Breast epithelium (tissue), 4 donors: ENCODE measurements around the gene KCTD1. TPM values are rescaled to one million over a fixed set of nuclear protein-coding genes. Genes with fewer than 3 reads are reported as not detected.

Experiments used
- DNase-seq, 2 donors: peaks; one replicate each; pipeline ENCODE4 v3.0.0-alpha.2; 2019; ENCODE audit warnings: low spot score in 2 of 2
- H3K27ac ChIP-seq, 2 donors: fragments of 200-600 bp; sonication (generic) in 1 of 2; one replicate each; pipeline ENCODE4 v1.5.1; 2016 to 2019; ENCODE audit warnings: mild to moderate bottlenecking in 1 of 2
- H3K27me3 ChIP-seq, 2 donors: fragments of 200-600 bp; sonication (generic) in 1 of 2; one replicate each; pipeline versions ENCODE4 v1.5.1 to v1.6.0; 2017 to 2019; ENCODE audit warnings: control low read depth in 1 of 2, mild to moderate bottlenecking in 1 of 2
- H3K36me3 ChIP-seq: fragments of 200-600 bp; one replicate; pipeline ENCODE4 v1.5.1; 2019
- H3K4me1 ChIP-seq, 2 donors: fragments of 200-600 bp; sonication (generic); one replicate each; pipeline ENCODE4 v1.5.1; 2016 to 2019; ENCODE audit warnings: control low read depth in 1 of 2
- H3K4me3 ChIP-seq, 3 donors: fragments of 200-600 bp; sonication (generic); 1 replicate in 2 of 3; 2 replicates in 1 of 3; pipeline ENCODE4 v1.5.1; 2016 to 2019; ENCODE audit warnings: mild to moderate bottlenecking in 3 of 3, moderate library complexity in 2 of 3
- H3K9me3 ChIP-seq, 2 donors: fragments of 200-600 bp; sonication (generic) in 1 of 2; one replicate each; pipeline ENCODE4 v1.5.1; 2016 to 2019; ENCODE audit warnings: control low read depth in 1 of 2
- POLR2A ChIP-seq: fragments of 450-650 bp; IDR thresholded peaks from one replicate; pipeline ENCODE4 v1.6.1; 2016; ENCODE audit warnings: antibody characterized with exemption, mild to moderate bottlenecking, moderate library complexity
- POLR2AphosphoS5 ChIP-seq, 3 donors: sonication (generic); formaldehyde crosslinking; IDR thresholded peaks; one replicate each; pipeline ENCODE4 v1.6.1; 2017; ENCODE audit warnings: antibody characterized with exemption in 3 of 3
- intact Hi-C: fragments of 100-400 bp; cut with DNase I; formaldehyde crosslinking; loops from one replicate; pipeline ENCODE4 v1.15.1; 2023; ENCODE audit warnings: low total_unique reads
- total RNA-seq, 3 donors: library from RNA; depleted of rRNA; stranded (reverse); fragments of >200 nt; gene quantifications; one replicate each; pipeline ENCODE4 v1.1.0, GENCODE V29; 2016
- TF ChIP-seq, protein P1 (sequence below), 3 donors: fragments of 450-650 bp; IDR thresholded peaks; one replicate each; pipeline ENCODE4 v1.5.1; 2016 to 2017; ENCODE audit warnings: antibody characterized with exemption in 3 of 3, mild to moderate bottlenecking in 3 of 3, moderate library complexity in 3 of 3

KCTD1 gene
- 10 to 100 TPM in 2 of 3 donors, 1 to 10 TPM in 1; 5.6 to 47.3 (median 41.6) TPM for total RNA-seq

DNA sequence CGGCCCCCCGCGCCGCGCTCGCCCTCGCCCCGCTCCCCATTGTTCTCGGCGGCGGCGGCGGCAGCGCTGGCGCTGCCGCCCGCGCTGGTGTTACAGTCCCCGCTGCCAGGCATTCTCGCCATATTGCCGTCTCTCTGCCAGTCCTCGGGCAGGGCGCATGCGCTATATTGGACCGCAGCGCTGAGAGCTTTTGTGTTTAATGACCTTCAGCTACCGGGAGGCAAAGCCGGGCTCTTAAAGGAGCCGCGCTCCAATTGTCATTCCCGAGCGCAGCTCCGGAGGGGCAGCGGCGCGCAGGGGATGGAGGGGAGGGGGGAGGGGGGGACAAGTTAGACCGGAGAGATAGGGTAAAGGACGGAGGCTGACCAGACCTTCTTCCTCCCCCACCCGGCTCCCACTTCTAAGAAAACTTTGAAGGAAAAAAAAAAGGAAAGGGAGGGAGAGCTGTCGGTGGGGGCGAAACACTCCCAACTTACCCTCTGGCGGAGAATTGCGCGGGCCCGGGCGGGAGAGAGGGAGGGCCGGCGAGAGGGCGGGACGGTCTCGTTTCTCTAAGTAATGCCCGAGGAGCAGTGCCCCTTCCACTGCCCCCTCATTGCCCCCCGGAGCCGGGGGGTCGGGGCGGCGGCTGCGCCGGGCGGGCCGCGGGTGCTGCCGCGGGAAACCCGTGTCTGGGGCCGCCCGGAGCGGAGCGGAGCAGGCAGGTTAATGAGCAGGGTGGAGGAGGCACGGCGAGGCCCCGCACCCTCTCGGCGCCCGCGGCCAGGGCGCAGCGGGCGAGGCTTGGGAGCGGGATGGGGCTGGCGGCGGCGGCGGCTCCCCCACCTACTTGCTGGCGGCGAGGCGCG lies at the start of gene KCTD1:
KCTD1 (minus strand) TSS at position 139 of the 848 bp plus-strand sequence; CDS start at position 122, 17 bp downstream.
- Histone ChIP-seq H3K27ac (peak within 1 kb of the TSS; percentile 91 to 97), H3K27me3 (no peaks in the 10 kb centered on the region), H3K4me3 (peak within 1 kb of the TSS; percentile 64 to 96 (median 79)), H3K36me3 (no peaks in the 10 kb centered on the region), H3K9me3 (no peaks in the 10 kb centered on the region), H3K4me1 (peaks cover 7 to 13% of the 10 kb centered on the region in 2 donors)
- TF ChIP-seq POLR2A (no peak), POLR2AphosphoS5 (IDR thresholded peaks at IDR 0.05) (no peak)
- TF ChIP-seq, protein P1, sequence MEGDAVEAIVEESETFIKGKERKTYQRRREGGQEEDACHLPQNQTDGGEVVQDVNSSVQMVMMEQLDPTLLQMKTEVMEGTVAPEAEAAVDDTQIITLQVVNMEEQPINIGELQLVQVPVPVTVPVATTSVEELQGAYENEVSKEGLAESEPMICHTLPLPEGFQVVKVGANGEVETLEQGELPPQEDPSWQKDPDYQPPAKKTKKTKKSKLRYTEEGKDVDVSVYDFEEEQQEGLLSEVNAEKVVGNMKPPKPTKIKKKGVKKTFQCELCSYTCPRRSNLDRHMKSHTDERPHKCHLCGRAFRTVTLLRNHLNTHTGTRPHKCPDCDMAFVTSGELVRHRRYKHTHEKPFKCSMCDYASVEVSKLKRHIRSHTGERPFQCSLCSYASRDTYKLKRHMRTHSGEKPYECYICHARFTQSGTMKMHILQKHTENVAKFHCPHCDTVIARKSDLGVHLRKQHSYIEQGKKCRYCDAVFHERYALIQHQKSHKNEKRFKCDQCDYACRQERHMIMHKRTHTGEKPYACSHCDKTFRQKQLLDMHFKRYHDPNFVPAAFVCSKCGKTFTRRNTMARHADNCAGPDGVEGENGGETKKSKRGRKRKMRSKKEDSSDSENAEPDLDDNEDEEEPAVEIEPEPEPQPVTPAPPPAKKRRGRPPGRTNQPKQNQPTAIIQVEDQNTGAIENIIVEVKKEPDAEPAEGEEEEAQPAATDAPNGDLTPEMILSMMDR (IDR thresholded peaks at IDR 0.05): no peak
- intact Hi-C loops: no loop called here
- DNase-seq: peak; percentile 65 to 69

DNA sequence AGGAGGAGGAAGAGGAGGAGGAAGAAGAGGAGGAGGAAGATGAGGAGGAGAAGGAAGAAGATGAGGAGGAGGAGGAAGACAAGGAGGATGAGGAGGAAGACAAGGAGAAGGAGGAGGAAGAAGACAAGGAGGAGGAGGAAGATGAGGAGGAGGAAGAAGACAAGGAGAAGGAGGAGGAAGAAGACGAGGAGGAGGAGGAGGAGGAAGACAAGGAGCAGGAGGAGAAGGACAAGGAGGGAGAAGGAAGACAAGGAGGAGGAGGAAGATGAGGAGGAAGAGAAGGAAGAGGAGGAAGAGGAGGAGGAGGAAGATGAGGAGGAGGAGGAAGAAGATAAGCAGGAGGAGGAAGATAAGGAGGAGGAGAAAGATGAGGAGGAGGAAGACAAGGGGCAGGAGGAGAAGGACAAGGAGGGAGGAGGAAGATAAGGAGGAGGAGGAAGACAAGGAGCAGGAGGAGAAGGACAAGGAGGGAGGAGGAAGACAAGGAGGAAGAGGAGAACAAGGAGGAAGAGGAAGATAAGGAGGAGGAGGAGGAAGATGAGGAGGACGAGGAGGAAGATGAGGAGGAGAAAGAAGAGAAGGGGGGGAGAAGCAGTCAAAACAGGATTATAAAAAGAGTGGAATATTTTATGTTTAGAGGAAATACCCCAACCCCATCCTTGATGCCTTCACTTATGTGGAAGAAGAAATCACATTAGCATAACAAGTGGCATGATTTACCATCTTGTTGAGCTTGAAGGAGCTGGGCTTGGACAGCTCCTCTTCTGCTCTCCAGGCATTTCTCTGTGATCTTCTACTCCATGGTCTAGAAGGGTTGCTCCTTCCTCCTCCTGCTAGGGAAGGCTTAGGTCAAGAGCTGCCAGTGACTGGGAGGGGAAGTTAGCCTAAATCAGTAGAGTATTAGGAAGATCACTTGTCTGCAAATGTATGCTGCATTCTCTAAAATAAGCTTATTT lies 45.3 kb upstream of the KCTD1 start:
- no peak for TF ChIP-seq POLR2A
- TF ChIP-seq, protein P1 (IDR thresholded peaks at IDR 0.05): no peak
- no peak for TF ChIP-seq POLR2AphosphoS5 (IDR thresholded peaks at IDR 0.05)
- intact Hi-C loops: no loop called here
- H3K27me3 ChIP-seq: no peaks in the 10 kb centered on the region
- H3K36me3 ChIP-seq: no peaks in the 10 kb centered on the region
- no peak overlapping the region for H3K4me3 ChIP-seq
- no peaks in the 10 kb centered on the region for H3K4me1 ChIP-seq
- DNase-seq: no peak
- no peaks in the 10 kb centered on the region for H3K9me3 ChIP-seq
- H3K27ac ChIP-seq: no peak overlapping the region

DNA sequence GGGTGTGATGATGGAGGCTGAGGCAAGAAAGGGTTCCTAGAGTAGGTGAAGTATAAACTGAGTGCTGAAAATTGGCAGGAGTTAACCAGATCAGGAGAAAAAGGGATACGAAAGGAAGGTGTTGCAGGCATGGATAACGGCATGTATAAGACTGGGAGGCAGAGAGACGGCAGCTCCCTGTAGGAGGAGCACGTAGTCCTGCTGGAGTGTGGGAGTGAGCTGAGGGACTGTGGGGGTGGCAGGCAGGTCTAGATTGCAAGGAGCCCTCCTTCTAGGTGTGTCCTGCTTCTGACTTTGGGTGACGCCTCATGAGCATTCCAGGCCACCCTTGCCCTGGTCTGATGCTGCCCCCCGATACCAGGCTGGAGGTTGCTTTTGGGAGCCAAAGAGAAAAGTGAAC lies 36.4 kb upstream of the KCTD1 start:
- no peaks in the 10 kb centered on the region for H3K27me3 ChIP-seq
- H3K4me3 ChIP-seq: no peak overlapping the region
- DNase-seq: no peak
- H3K9me3 ChIP-seq: peaks cover 0 to 4% of the 10 kb centered on the region in 2 donors
- H3K4me1 ChIP-seq: no peaks in the 10 kb centered on the region
- TF ChIP-seq, protein P1 (IDR thresholded peaks at IDR 0.05): no peak
- TF ChIP-seq POLR2AphosphoS5 (IDR thresholded peaks at IDR 0.05) (no peak), POLR2A (no peak)
- H3K36me3 ChIP-seq: no peaks in the 10 kb centered on the region
- intact Hi-C loops: no loop called here
- no peak overlapping the region for H3K27ac ChIP-seq

DNA sequence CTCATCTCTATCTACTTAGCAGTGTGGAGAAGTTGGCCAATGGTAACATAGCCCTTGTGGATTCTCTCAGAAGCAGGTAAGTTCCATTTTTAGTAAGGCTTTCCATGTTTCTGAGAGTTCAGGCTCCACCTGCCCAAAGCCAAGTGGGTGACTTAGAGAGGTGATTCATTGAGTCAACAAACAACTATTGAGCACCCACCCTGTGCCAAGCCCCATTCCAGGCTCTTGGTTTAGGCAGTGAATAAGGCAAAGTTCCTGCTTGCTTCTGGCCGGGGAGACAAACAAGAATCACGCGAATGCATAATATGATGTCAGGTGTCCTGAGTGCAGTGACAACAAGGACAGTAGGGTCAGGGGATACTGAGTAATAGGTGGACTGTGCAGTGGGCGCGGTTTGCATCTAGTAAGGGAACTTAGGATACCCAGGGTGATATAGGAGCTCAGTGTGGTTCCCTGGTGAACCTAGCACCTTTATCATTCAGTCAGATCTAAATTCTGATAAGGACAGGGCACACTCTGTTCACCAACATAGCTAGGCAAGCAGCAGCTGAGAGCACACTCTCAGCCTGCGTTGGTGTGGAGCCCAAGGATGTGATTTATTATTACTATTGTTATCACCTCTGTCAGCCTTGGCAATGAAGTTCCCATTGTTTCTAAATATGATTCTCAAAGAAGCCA lies 31.7 kb upstream of the KCTD1 start:
- Histone ChIP-seq H3K27me3 (no peaks in the 10 kb centered on the region), H3K9me3 (no peaks in the 10 kb centered on the region), H3K36me3 (no peaks in the 10 kb centered on the region), H3K4me3 (no peak overlapping the region), H3K27ac (no peak overlapping the region), H3K4me1 (no peaks in the 10 kb centered on the region)
- intact Hi-C loops: no loop called here
- DNase-seq: no peak
- TF ChIP-seq POLR2A (no peak), POLR2AphosphoS5 (IDR thresholded peaks at IDR 0.05) (no peak)
- TF ChIP-seq, protein P1 (IDR thresholded peaks at IDR 0.05): no peak
